Pancreas (tissue), 10 donors: ENCODE measurements around the gene PARD3B. TPM values are rescaled to one million over a fixed set of nuclear protein-coding genes. Genes with fewer than 3 reads are reported as not detected.

ENCODE experiments used
- ATAC-seq, 4 donors: fragments of 200-7000 bp; cut with Tn5 transposase; one replicate each; pipeline versions ENCODE4 v1.8.0 to v1.9.1; 2020; ENCODE audit warnings: mild to moderate bottlenecking in 4 of 4, moderate library complexity in 4 of 4
- DNase-seq, 6 donors: peaks; one replicate each; pipeline ENCODE4 v3.0.0-alpha.2; 2020
- FAIRE-seq: peaks from 2 replicates; lab custom pipeline; 2012; peaks lifted over from hg19 to GRCh38; lab: Jason Lieb, UNC
- H3K27ac ChIP-seq, 4 donors: fragments of 200-600 bp; sonication (generic); 1 replicate in 3 of 4; 2 replicates in 1 of 4; pipeline versions ENCODE4 v1.5.0 to v1.8.0; 2020
- H3K27me3 ChIP-seq, 4 donors: fragments of 200-600 bp; one replicate each; pipeline ENCODE4 v1.8.0; 2021
- H3K36me3 ChIP-seq, 3 donors: fragments of 200-600 bp; sonication (generic) in 1 of 3; one replicate each; pipeline versions ENCODE4 v1.5.0 to v1.8.0; 2020 to 2021
- H3K4me1 ChIP-seq, 3 donors: fragments of 200-600 bp; one replicate each; pipeline ENCODE4 v1.8.0; 2021
- H3K4me3 ChIP-seq, 4 donors: fragments of 200-600 bp; sonication (generic) in 2 of 4; one replicate each; pipeline versions ENCODE4 v1.5.0 to v1.8.0; 2020 to 2021
- H3K9me3 ChIP-seq, 4 donors: fragments of 200-600 bp; one replicate each; pipeline ENCODE4 v1.8.0; 2021
- WGBS, 2 donors: extraction: QIAGEN DNeasy Blood & Tissue Kit; methylation state at CpG; one replicate each; pipeline ENCODE4 v1.1.7; 2013; 5-methylcytosine and 5-hydroxymethylcytosine counted together
- intact Hi-C, 3 donors: fragments of 100-400 bp; cut with DNase I; formaldehyde crosslinking; loops; one replicate each; pipeline versions ENCODE4 v1.11.1 to v1.14.2; 2022
- polyA plus RNA-seq, 2 donors: library from polyadenylated mRNA; stranded (reverse); fragments of 200-250 nt; gene quantifications; one replicate each; pipeline ENCODE4 v1.2.3, GENCODE V29; 2013
- total RNA-seq, 6 donors: library from RNA; stranded (reverse); fragmentation: NEBNext Ultra II Directional in 4 of 6; extraction: Animal tissue kit (Norgen Biotek cat#: 25700) in 4 of 6; gene quantifications; one replicate each; pipeline versions ENCODE4 v1.2.1 to v1.2.4, GENCODE V29; 2021 to 2023
- TF ChIP-seq, protein P1 (sequence below), 4 donors: fragments of 200-600 bp; sonication (generic) in 3 of 4; IDR thresholded peaks; one replicate each; pipeline versions ENCODE4 v1.5.0 to v1.8.0; 2021; ENCODE audit warnings: antibody characterized with exemption in 4 of 4
- donor health status: healthy with polysubstance abuse.
- donor health status: DM: no; HTN: no; CAD: no; lungs with moderate emphysema.
- donor health status: DM: no; HTN: no; CAD: no.
- donor health status: control.
- donor health status: control.
- donor health status: Bipolar disorder and iron deficiency.
- donor health status: DM: yes; HTN: yes; CAD: no.
- donor health status: DM: no; HTN: no; CAD: no.
- donor health status: DM: no; HTN: no; CAD: no.
- donor health status: DM: yes; HTN: yes; CAD: no.

Gene PARD3B
- total and polyA plus RNA-seq, 8 donors, result 2.8 to 21.5 (median 12.7) TPM

DNA sequence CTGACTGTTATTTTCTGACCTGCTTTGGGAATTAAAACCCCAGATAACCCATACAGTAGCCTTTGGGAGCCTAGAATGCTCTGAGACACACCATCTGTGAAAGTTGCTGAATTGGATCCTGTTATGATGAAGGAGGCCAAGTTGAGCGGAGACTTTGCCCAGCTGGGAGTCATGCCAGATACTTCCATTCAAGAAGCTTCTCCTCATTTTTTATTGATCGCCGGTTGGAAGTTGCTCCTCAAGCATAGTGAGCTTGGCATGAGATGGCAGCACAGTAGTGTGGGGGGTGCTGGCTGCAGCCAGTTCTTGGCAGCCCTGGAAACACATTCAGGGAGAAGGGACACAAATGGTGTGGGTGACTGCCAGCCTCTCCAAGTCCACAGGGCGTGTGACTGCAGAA, 866.3 kb downstream of the PARD3B start:
- Histone ChIP-seq H3K4me1 (peaks cover 6 to 18% (median 8%) of the 10 kb centered on the region in 3 donors), H3K4me3 (no peak overlapping the region), H3K9me3 (no peaks in the 10 kb centered on the region), H3K36me3 (no peaks in the 10 kb centered on the region), H3K27me3 (no peaks in the 10 kb centered on the region), H3K27ac (no peak overlapping the region)
- DNase-seq (peak; percentile 55 to 84 (median 79)), FAIRE-seq (no peak), ATAC-seq (peak; percentile 87 to 96 (median 94))
- TF ChIP-seq, protein P1, sequence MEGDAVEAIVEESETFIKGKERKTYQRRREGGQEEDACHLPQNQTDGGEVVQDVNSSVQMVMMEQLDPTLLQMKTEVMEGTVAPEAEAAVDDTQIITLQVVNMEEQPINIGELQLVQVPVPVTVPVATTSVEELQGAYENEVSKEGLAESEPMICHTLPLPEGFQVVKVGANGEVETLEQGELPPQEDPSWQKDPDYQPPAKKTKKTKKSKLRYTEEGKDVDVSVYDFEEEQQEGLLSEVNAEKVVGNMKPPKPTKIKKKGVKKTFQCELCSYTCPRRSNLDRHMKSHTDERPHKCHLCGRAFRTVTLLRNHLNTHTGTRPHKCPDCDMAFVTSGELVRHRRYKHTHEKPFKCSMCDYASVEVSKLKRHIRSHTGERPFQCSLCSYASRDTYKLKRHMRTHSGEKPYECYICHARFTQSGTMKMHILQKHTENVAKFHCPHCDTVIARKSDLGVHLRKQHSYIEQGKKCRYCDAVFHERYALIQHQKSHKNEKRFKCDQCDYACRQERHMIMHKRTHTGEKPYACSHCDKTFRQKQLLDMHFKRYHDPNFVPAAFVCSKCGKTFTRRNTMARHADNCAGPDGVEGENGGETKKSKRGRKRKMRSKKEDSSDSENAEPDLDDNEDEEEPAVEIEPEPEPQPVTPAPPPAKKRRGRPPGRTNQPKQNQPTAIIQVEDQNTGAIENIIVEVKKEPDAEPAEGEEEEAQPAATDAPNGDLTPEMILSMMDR (IDR thresholded peaks at IDR 0.05), result no peak
- 31 to 39% methylated on average over 4 of the region's 4 CpGs for WGBS, 2 donors
- intact Hi-C loops, result no loop called here

DNA sequence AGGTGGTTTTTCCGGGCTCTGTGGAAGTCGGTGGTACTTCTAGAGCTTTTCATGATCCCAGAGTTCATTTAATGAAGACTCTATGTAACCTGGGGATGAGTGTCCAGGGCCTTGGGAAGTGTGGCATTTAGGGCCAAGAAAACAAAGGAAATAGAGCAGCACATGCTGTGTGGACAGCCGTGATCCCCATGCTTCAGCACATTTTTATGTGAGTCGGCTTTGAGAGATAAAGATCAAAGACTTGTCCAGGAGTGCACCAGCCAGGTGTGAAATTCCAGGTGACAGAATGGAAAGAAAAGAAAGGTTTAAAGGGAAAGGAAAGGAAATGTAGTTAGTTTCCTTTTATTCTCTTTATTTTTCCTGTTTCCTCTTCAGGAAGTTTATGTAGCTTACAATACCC, 879.1 kb downstream of the PARD3B start:
- Histone ChIP-seq H3K4me3 (no peak overlapping the region), H3K9me3 (no peaks in the 10 kb centered on the region), H3K27ac (no peak overlapping the region), H3K27me3 (no peaks in the 10 kb centered on the region), H3K4me1 (no peaks in the 10 kb centered on the region), H3K36me3 (no peaks in the 10 kb centered on the region)
- DNase-seq, result no peak
- intact Hi-C loops, result no loop called here
- WGBS, 2 donors, result 70 to 76% methylated on average over 4 of the region's 4 CpGs
- no peak for FAIRE-seq
- TF ChIP-seq, protein P1 (IDR thresholded peaks at IDR 0.05), result no peak
- ATAC-seq, result no peak

DNA sequence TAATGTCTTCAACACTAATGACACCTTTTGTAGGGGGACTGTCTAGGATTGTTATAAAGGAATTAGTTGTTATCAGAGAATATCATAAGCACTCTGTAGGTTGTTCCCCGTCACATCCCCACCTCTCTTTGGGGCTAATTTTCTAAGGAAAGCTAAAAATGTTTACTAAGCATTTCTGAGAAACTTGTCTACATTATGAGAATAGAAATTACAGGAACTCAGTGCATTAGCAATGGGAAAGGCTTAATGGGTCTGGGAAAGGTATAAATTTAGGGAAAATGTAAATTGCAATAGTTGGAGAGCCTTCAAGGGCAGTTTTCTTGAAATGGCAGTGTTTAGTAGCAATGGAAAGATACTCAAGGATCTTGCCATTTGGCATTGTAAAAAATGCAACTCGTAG, 879.8 kb downstream of the PARD3B start:
- DNase-seq, result no peak
- no peak overlapping the region for H3K27ac ChIP-seq
- H3K4me1 ChIP-seq, result no peaks in the 10 kb centered on the region
- TF ChIP-seq, protein P1 (IDR thresholded peaks at IDR 0.05), result no peak
- H3K27me3 ChIP-seq, result no peaks in the 10 kb centered on the region
- no peak overlapping the region for H3K4me3 ChIP-seq
- H3K9me3 ChIP-seq, result no peaks in the 10 kb centered on the region
- WGBS, 2 donors, result 95 to 97% methylated on average over 2 of the region's 2 CpGs
- no peak for ATAC-seq
- FAIRE-seq, result no peak
- H3K36me3 ChIP-seq, result no peaks in the 10 kb centered on the region
- intact Hi-C loops, result no loop called here

DNA sequence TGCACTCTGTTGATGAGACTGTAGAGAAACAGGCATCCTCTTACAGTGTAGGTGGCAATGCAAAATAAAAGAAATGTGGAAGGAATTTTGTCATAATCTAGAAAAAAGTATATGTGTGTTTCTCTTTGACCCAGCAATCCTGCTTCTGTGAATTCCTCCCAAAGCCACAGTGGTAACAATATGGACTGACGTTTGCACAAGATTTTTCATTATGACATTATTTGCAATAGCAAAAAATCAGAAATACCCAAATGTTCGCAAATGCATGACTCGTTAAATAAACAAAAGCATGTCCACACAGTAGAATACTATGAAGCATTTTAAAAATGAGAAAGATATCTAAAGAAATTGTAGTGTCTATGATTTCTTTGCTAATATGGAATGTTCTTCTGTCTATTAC, 881.8 kb downstream of the PARD3B start:
- Histone ChIP-seq H3K9me3 (no peaks in the 10 kb centered on the region), H3K27me3 (no peaks in the 10 kb centered on the region), H3K36me3 (no peaks in the 10 kb centered on the region), H3K4me1 (no peaks in the 10 kb centered on the region), H3K4me3 (no peak overlapping the region), H3K27ac (no peak overlapping the region)
- intact Hi-C loops, result no loop called here
- DNase-seq (no peak), FAIRE-seq (no peak), ATAC-seq (no peak)
- TF ChIP-seq, protein P1 (IDR thresholded peaks at IDR 0.05), result no peak
- 53 to 56% methylated on average over 3 of the region's 3 CpGs for WGBS, 2 donors

DNA sequence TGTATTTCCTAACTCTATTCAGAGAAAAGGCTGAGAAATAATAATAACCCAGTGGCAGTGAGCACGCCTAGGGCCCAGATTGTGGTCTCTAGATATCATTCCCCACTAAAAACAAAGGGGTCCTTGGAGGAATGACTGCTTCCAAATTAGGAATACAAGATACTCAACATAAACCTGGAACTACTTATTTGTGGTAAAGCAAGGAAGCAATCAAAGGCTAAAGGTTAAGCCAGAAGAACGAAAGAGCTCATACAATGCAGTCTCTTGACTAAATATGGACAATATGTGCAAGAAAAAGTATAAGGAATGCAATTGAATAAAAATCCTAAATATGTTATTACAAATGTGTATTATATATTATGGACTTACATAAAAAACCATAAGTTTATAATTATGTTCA, 883.5 kb downstream of the PARD3B start:
- Histone ChIP-seq H3K27ac (no peak overlapping the region), H3K4me3 (no peak overlapping the region), H3K27me3 (no peaks in the 10 kb centered on the region), H3K36me3 (no peaks in the 10 kb centered on the region), H3K4me1 (no peaks in the 10 kb centered on the region), H3K9me3 (no peaks in the 10 kb centered on the region)
- intact Hi-C loops, result no loop called here
- no peak for DNase-seq
- FAIRE-seq, result no peak
- TF ChIP-seq, protein P1 (IDR thresholded peaks at IDR 0.05), result no peak
- 96% methylated on average over 2 of the region's 2 CpGs for WGBS, 2 donors
- no peak for ATAC-seq
